Activated T-helper 17 cell treated with anti-CD3 and anti-CD28 coated beads, Interleukin-2, amount 50 U/mL, for 72 hours (primary cell): ENCODE measurements around the gene CASQ2. TPM values are rescaled to one million over a fixed set of nuclear protein-coding genes. Genes with fewer than 3 reads are reported as not detected.
A peak's percentile ranks its signal among the peaks of the same experiment; 100 is the strongest.

Source experiments
- ATAC-seq: fragments of 150-1000 bp; cut with Tn5 transposase; replicated peaks from 2 replicates; pipeline ENCODE4 v1.10.0; 2021; ENCODE audit warnings: mild to moderate bottlenecking, moderate library complexity
- H3K27ac Mint-ChIP-seq: one replicate; pipeline ENCODE4 v1.8.0; 2022; ENCODE audit warnings: mixed read lengths
- H3K27me3 Mint-ChIP-seq: one replicate; pipeline ENCODE4 v1.8.0; 2022; ENCODE audit warnings: mixed read lengths
- H3K36me3 Mint-ChIP-seq: one replicate; pipeline ENCODE4 v1.8.0; 2022; ENCODE audit warnings: low read depth, mild to moderate bottlenecking, mixed read lengths
- H3K4me1 Mint-ChIP-seq: one replicate; pipeline ENCODE4 v1.8.0; 2022; ENCODE audit warnings: mixed read lengths
- H3K4me3 Mint-ChIP-seq: one replicate; pipeline ENCODE4 v1.8.0; 2022; ENCODE audit warnings: mild to moderate bottlenecking, mixed read lengths
- H3K9me3 Mint-ChIP-seq: one replicate; pipeline ENCODE4 v1.8.0; 2022; ENCODE audit warnings: mixed read lengths
- total RNA-seq, 2 donors: library from RNA; stranded (reverse); gene quantifications; one replicate each; pipeline ENCODE4 v1.2.3, GENCODE V29; 2022

Gene CASQ2
- total RNA-seq, 2 donors from 2014 or later: not detected

DNA sequence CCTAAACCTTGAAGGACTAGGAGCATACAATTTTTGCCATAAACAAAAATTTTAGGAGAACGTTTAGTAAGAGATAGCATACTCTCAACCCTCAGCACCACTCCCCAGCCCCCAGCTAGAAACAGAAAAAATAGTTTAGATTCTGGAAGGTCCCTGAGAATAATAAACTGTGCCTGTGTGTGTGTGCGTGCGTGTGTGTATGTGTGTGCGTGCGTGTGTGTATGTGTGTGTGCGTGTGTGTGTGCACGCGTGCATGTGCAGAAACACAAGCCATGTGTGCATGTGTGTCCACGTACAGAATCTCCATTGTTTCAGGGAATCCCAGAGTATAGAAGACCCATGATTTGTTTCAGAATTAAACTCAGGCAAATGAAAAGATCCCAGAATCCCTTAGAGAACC is 62.6 kb downstream of the CASQ2 start:
- H3K4me1 Mint-ChIP-seq: no peaks in the 10 kb centered on the region
- no peak overlapping the region for H3K27ac Mint-ChIP-seq
- no peaks in the 10 kb centered on the region for H3K36me3 Mint-ChIP-seq
- H3K9me3 Mint-ChIP-seq: no peaks in the 10 kb centered on the region
- H3K4me3 Mint-ChIP-seq: no peak overlapping the region
- ATAC-seq: no peak
- peaks cover 25% of the 10 kb centered on the region for H3K27me3 Mint-ChIP-seq

DNA sequence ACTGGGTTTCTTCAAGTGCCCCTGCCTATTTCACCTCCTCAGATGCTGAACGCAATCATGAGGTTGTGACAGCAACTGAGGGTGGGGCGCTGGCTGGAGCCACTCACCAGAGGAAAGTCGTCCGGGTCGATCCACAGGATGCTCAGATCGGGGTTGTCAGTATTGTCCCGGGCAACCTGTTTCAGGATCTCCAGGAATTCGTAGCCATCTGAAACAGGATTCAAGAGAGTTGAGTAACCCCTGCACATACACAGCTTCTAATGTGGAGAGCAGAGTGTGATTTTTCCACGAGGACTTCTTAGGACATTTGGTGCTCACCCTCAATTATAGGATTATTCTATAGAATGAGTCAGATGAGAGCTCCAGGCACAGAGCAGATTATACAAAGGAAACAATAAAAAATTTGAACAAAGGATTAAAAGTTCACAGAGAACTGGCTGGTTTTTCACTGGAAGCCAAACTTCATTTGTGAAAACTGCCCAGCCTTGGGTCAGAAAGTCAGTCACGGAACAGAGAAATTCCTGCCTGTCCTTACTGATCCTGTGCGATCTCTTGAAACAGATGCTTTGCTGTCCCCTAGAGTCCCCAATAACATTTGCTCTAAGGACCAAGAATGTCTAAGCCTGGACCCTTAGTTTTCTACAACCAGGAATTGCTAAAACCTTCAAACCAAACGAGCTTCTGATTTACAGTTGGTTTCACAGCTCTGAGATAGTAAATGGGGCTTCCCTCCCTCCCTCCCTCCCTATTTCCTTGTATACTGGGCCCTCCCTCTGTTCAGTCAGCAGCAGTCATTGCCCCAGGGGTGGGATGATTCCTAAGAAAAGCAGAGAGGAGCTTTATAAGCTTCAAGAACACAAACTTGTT is 63.2 kb downstream of the CASQ2 start:
- H3K27me3 Mint-ChIP-seq: peaks cover 23% of the 10 kb centered on the region
- ATAC-seq: no peak
- no peaks in the 10 kb centered on the region for H3K9me3 Mint-ChIP-seq
- H3K27ac Mint-ChIP-seq: no peak overlapping the region
- no peaks in the 10 kb centered on the region for H3K36me3 Mint-ChIP-seq
- no peaks in the 10 kb centered on the region for H3K4me1 Mint-ChIP-seq
- no peak overlapping the region for H3K4me3 Mint-ChIP-seq

DNA sequence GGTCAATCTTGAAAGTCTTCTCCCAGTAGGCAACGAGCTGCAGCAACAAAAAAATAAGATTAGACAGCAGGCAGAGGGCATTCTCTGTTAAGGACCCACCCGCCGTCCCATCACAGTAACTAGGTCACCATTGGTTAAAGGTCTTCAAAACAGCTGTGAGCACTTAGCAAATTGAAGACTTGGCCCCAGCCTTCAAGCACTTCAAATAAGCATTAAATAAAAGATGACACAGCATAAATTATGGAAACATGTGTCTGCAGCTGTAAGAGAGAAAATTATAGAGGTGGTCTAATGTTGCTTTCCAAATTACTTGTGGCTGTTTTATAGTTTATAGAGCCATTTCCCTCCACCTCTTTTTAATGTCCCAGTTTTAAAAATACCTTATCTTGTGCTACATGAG is 65.6 kb downstream of the CASQ2 start:
- Mint-ChIP-seq H3K36me3 (no peaks in the 10 kb centered on the region), H3K27me3 (peaks cover 15% of the 10 kb centered on the region), H3K9me3 (no peaks in the 10 kb centered on the region), H3K27ac (no peak overlapping the region), H3K4me1 (no peaks in the 10 kb centered on the region), H3K4me3 (no peak overlapping the region)
- no peak for ATAC-seq

DNA sequence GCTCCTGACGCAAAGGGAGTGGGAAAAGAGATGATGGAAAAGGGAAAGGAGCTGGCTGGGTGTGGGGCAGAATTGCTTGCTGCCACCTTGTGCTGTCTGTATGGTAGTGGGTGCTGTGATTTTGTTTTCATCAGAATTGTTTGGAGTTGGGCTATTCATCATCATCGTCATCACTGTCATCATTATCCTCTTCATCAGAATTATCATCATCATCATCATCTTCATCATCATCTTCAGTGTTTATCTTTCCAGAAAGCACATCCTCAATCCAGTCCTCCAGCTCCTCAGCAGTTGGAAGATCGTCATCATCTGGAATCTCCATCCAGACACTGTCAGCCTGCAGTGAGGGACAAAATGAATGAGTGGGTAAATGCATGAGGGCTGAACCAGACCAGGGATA is 67.4 kb downstream of the CASQ2 start:
- ATAC-seq: no peak
- no peak overlapping the region for H3K27ac Mint-ChIP-seq
- no peaks in the 10 kb centered on the region for H3K9me3 Mint-ChIP-seq
- H3K4me3 Mint-ChIP-seq: no peak overlapping the region
- H3K4me1 Mint-ChIP-seq: no peaks in the 10 kb centered on the region
- no peaks in the 10 kb centered on the region for H3K36me3 Mint-ChIP-seq
- peaks cover 9% of the 10 kb centered on the region for H3K27me3 Mint-ChIP-seq

DNA sequence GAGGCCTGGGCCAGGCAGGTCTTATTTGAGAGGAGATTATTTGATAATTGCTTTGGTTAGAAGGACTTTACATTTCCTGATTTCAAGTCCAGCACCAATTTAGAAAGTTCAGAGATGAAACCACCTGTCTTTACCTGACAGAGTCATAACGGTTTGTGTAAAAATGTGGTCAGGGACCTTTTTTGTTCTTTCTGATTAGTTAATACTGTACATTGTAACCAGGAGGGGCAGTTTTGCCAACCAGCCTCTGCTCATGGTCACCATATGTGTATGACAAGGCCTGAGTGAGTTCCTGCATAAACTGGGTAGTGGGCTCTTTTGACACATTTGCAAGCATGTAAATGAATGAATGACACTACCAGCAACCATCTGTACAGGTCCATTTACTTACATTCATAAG is 70.9 kb downstream of the CASQ2 start:
- Mint-ChIP-seq H3K27me3 (peaks cover 9% of the 10 kb centered on the region), H3K4me3 (no peak overlapping the region), H3K27ac (no peak overlapping the region), H3K9me3 (no peaks in the 10 kb centered on the region), H3K36me3 (no peaks in the 10 kb centered on the region), H3K4me1 (no peaks in the 10 kb centered on the region)
- no peak for ATAC-seq

DNA sequence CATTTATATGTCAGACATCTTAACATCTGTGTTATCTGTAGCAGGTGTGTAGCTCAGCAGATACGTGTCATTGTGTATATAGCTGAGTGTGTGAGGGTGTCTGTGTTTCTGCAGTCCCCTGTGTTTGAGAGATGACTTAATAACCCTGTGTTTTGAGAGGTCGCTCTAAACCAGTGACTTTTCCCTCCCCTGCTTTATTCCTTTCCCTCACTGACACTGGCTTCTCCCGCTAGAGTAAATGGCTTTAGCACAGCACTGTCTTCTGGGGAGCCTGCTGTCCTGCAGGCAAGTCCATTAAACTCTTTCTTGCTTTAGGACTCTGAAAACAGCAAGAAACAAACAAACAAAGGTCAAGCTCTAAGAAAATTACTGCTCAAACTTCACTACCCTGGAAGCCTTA is 73.7 kb downstream of the CASQ2 start:
- Mint-ChIP-seq H3K27ac (no peak overlapping the region), H3K36me3 (peaks cover 6% of the 10 kb centered on the region), H3K27me3 (peaks cover 5% of the 10 kb centered on the region), H3K4me3 (no peak overlapping the region), H3K9me3 (no peaks in the 10 kb centered on the region), H3K4me1 (no peaks in the 10 kb centered on the region)
- ATAC-seq: no peak

DNA sequence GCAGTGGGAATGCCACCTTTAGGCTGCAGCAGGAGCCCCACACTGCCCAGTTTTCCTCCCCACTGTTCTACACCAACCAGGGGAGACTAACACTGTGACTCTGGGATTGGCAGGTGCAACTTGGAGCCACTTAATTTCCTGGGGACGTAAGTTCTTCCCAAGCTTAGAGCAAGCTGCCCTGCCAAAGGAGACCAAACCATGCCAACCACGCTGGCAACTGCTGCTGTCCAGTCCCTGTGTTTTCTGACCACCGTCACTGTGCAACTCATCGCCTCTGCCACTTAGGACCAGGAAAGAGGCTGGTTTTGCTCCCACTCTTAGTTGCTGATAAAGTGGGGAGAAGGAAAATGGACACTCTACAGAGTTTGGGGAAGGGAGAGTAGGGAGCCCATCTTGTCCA is 76.3 kb downstream of the CASQ2 start:
- Mint-ChIP-seq H3K27me3 (no peaks in the 10 kb centered on the region), H3K9me3 (no peaks in the 10 kb centered on the region), H3K36me3 (peaks cover 8% of the 10 kb centered on the region), H3K4me1 (no peaks in the 10 kb centered on the region), H3K27ac (no peak overlapping the region), H3K4me3 (no peak overlapping the region)
- ATAC-seq: no peak

DNA sequence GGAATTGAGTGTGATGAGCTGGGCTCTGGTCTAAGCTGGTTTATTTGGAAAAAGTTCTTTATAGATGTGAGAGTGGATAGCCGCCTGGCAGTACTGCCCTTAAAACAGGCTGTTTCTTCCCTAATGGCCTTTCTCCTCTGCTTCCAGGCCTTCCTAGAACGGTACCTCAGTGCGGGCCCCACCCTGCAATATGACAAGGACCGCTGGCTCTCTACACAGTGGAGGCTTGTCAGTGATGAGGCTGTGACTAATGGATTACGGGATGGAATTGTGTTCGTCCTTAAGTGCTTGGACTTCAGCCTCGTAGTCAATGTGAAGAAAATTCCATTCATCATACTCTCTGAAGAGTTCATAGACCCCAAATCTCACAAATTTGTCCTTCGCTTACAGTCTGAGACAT is 77.5 kb downstream of the CASQ2 start:
- no peaks in the 10 kb centered on the region for H3K27me3 Mint-ChIP-seq
- no peak overlapping the region for H3K4me3 Mint-ChIP-seq
- H3K4me1 Mint-ChIP-seq: no peaks in the 10 kb centered on the region
- peaks cover 8% of the 10 kb centered on the region for H3K36me3 Mint-ChIP-seq
- H3K27ac Mint-ChIP-seq: no peak overlapping the region
- ATAC-seq: no peak
- no peaks in the 10 kb centered on the region for H3K9me3 Mint-ChIP-seq

DNA sequence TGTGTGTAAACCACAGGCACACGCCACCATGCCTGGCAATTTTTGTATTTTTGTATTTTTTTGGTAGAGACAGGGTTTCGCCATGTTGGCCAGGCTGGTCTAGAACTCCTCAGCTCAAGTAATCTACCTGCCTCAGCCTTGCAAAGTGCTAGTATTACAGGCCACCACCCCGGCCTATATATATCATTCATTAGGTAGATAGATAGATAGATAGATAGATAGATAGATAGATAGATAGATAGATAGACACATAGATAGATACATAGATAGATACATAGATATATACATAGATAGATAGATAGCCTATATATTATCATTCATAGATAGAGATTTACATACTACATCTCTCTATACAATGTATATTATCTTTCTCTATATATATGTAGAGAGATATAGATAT is 80.8 kb downstream of the CASQ2 start:
- Mint-ChIP-seq H3K4me1 (no peaks in the 10 kb centered on the region), H3K36me3 (peaks cover 15% of the 10 kb centered on the region), H3K27ac (no peak overlapping the region), H3K27me3 (no peaks in the 10 kb centered on the region), H3K4me3 (no peak overlapping the region), H3K9me3 (no peaks in the 10 kb centered on the region)
- no peak for ATAC-seq

DNA sequence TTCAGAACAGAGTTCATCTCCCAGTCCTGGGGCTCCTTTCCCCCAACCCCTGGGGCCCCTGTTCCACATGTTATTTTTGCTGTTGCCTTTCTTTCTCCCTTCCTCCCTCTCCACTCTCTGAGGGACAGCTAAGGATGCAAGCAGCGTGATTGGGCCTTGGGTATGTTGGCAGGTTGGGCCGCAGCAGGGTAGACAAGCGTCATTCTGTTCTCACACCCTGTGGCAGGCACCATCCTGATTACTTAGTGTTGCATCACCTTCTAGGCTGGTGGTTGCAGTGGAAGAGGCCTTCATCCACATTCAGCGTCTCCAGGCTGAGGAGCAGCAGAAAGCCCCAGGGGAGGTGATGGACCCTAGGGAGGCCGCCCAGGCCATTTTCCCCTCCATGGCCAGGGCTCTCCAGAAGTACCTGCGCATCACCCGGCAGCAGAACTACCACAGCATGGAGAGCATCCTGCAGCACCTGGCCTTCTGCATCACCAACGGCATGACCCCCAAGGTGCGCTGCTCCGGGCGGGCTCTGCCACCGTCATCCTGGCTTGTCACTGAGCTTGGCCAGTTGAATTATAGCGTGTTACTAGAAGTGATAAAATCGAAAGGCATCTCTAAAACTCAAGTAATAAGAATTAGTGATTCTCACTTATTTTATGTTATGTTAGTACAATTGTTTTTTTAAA is 83.3 kb downstream of the CASQ2 start:
- H3K27ac Mint-ChIP-seq: no peak overlapping the region

DNA sequence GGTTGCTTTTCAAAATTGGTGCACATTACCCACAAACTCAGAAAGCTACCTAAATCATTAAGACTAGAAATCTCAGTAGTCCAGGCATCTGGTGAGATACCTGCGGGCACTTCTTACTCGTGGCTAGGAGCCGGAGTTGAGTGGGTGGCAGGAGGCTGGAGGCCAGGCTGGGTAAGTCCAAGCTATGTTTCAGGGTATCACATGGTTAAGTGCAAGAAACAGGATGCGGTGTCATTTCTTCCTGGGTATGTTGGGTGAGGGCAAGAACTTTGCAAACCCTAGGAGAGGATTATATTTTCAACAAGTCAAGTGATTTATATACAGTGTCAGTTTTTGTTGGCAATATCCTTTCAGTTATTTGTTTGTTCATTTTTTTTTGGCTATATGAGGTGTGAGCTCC is 85.7 kb downstream of the CASQ2 start:
- H3K27me3 Mint-ChIP-seq: no peaks in the 10 kb centered on the region
- ATAC-seq: peak; percentile 59
- H3K9me3 Mint-ChIP-seq: no peaks in the 10 kb centered on the region
- H3K4me1 Mint-ChIP-seq: no peaks in the 10 kb centered on the region
- H3K27ac Mint-ChIP-seq: no peak overlapping the region
- H3K4me3 Mint-ChIP-seq: no peak overlapping the region
- peaks cover 7% of the 10 kb centered on the region for H3K36me3 Mint-ChIP-seq

More for the DNA sequence above, 83.3 kb downstream of the CASQ2 start:
- no peaks in the 10 kb centered on the region for H3K9me3 Mint-ChIP-seq
- H3K4me3 Mint-ChIP-seq: no peak overlapping the region
- H3K4me1 Mint-ChIP-seq: no peaks in the 10 kb centered on the region
- H3K27me3 Mint-ChIP-seq: no peaks in the 10 kb centered on the region
- H3K36me3 Mint-ChIP-seq: peaks cover 13% of the 10 kb centered on the region
- ATAC-seq: no peak

DNA sequence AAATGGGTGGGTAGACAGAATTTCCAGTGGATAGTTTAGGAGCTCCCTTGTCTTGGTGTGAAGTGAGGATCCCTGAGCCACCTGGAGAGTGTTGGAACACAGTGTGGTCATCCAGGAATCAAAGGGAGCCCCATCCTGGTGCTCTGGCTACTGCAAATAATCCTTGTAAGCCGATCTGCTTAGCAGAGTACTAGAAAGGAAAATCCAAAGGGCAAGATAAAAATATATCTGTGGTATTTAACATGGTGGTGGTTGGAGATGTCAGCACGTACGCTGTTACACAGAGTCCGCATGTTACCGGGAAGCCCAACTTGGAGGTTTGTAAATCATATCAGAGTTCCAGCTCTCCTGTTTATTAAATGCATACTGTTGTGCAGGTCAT is 87.8 kb downstream of the CASQ2 start:
- Mint-ChIP-seq H3K4me1 (no peaks in the 10 kb centered on the region), H3K4me3 (no peak overlapping the region), H3K36me3 (peaks cover 5% of the 10 kb centered on the region), H3K9me3 (no peaks in the 10 kb centered on the region), H3K27me3 (no peaks in the 10 kb centered on the region), H3K27ac (no peak overlapping the region)
- no peak for ATAC-seq

DNA sequence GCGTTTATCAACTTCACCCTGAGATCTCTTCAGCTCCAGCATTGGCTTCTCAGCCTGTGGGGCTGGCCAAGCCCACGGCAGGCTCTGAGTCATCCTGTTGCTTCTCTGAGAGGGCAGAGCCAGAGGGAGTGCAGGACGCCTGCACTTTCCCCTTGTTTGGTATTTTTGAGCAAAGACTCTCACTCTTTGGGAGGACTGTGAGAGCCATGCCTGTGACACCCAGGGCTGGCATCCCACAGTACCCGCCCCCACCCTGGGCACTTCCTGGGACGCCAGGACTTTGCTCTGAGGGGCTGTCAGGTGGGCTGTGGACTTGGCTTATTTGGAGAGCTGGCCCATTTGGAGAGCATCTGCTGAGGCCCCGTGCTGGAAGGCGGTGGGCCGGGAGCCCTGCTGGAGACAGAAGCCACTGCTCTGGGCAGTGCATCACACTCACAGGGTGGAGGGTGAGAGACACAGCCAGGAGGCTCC is 89.3 kb downstream of the CASQ2 start:
- no peak overlapping the region for H3K4me3 Mint-ChIP-seq
- no peaks in the 10 kb centered on the region for H3K9me3 Mint-ChIP-seq
- H3K36me3 Mint-ChIP-seq: no peaks in the 10 kb centered on the region
- no peak overlapping the region for H3K27ac Mint-ChIP-seq
- no peaks in the 10 kb centered on the region for H3K4me1 Mint-ChIP-seq
- no peaks in the 10 kb centered on the region for H3K27me3 Mint-ChIP-seq
- no peak for ATAC-seq

DNA sequence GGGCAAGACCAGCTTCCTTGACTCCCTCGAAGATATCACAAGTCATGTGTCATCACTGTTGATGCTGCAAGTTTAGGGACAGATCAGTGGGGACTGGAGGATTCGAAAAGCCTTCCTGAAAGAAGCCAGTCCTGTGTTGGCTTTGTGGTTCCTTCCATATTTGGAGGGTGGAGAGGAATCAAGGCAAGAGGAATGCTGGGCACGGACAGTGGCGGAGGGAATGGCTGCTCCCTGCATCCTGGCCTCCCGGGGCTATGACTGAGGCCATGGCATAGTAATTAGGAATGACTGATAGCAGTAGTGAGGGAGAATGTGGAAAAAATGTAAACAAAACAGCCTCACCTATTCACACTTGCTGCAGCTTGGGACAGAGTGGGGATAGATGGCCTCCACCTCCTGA is 90.4 kb downstream of the CASQ2 start:
- H3K4me3 Mint-ChIP-seq: no peak overlapping the region
- no peaks in the 10 kb centered on the region for H3K36me3 Mint-ChIP-seq
- H3K27me3 Mint-ChIP-seq: no peaks in the 10 kb centered on the region
- no peaks in the 10 kb centered on the region for H3K9me3 Mint-ChIP-seq
- no peak for ATAC-seq
- H3K27ac Mint-ChIP-seq: no peak overlapping the region
- H3K4me1 Mint-ChIP-seq: no peaks in the 10 kb centered on the region

DNA sequence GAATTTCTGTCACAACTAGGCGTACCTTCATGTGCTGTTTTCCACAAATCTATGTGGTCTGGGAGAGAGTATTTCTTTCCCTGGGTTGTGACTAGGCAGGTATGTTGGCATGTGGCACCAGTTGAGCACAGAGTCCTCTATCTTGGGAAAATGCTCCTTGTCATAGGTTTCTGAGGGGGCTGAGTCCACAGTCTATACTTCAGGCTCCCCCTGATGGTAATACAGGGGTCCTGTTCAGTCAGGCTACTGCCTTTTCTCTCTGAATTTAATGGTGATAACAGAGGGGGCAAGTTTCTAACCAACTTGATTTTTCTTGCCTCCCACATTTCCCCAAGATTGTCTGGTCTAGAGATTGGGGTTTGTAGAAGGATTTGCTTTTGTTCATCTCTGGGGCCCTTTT is 90.9 kb downstream of the CASQ2 start:
- no peak overlapping the region for H3K27ac Mint-ChIP-seq
- H3K27me3 Mint-ChIP-seq: no peaks in the 10 kb centered on the region
- H3K9me3 Mint-ChIP-seq: no peaks in the 10 kb centered on the region
- no peaks in the 10 kb centered on the region for H3K4me1 Mint-ChIP-seq
- no peaks in the 10 kb centered on the region for H3K36me3 Mint-ChIP-seq
- no peak for ATAC-seq
- H3K4me3 Mint-ChIP-seq: no peak overlapping the region
